Astrocyte of the hippocampus (primary cell): ENCODE measurements around the gene GABRB2.
"Not testable (repeated sequence)": the region's sequence is repeated elsewhere in the genome, so short reads cannot be mapped to it uniquely, and the experiment has no call there.

Source experiments
- DNase-seq: peaks from one replicate; pipeline ENCODE4 v3.0.0; 2011; ENCODE audit warnings: low read depth, low spot score

GABRB2 gene

DNA sequence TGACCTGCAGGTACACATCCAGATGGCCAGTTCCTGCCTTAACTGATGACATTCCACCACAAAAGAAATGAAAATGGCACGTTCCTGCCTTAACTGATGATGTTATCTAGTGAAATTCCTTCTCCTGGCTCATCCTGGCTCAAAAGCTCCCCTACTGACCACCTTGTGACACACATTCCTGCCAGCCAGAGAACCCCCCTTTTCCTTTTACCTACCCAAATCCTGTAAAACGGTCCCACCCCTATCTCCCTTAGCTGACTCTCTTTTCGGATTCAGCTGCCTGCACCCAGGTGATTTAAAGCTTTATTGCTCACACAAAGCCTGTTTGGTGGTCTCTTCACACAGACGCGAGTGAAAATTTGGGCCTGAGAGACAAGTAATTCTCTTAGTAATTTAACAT lies 300.7 kb downstream of the GABRB2 start:
- DNase-seq: not testable (repeated sequence)
